HG02970 (cell line): ENCODE data around the gene C1orf50.
"Not testable (repeated sequence)": the region's sequence is repeated elsewhere in the genome, so short reads cannot be mapped to it uniquely, and the experiment has no call there.

Experiments used
- ATAC-seq: cut with Tn5 transposase; IDR thresholded peaks from one replicate; pipeline ENCODE4 v1.9.1; 2021; ENCODE audit warnings: mild to moderate bottlenecking, moderate library complexity, moderate number of reproducible peaks; ENCODE audit not compliant: unreplicated experiment, low FRiP score

The C1orf50 gene

GRCh38 chr1:42739753-42740700, 27.0 kb upstream of the C1orf50 start, which contains the start of gene CLDN19:
Gene CLDN19, minus strand, starts transcription at chr1:42740236. Its CDS starts 173 bp downstream, at chr1:42740063.
- no peak for ATAC-seq

- ATAC-seq: no peak
Measured at GRCh38 chr1:42740851-42741580, 26.0 kb upstream of the C1orf50 start.

- ATAC-seq: no peak
Measured at GRCh38 chr1:42741706-42742105, 25.3 kb upstream of the C1orf50 start.

- ATAC-seq: no peak
Measured at GRCh38 chr1:42742141-42742540, 24.9 kb upstream of the C1orf50 start.

- no peak for ATAC-seq
Measured at GRCh38 chr1:42742617-42743316, 24.3 kb upstream of the C1orf50 start.

- ATAC-seq: no peak
Measured at GRCh38 chr1:42743317-42744147, 23.5 kb upstream of the C1orf50 start.

GRCh38 chr1:42744148-42744413, 23.0 kb upstream of the C1orf50 start:
- ATAC-seq: no peak

GRCh38 chr1:42745851-42746250, 21.2 kb upstream of the C1orf50 start:
- no peak for ATAC-seq

GRCh38 chr1:42746436-42747105, 20.5 kb upstream of the C1orf50 start:
- no peak for ATAC-seq

- ATAC-seq: no peak
Measured at GRCh38 chr1:42747125-42747524, 19.9 kb upstream of the C1orf50 start.

GRCh38 chr1:42748021-42748420, 19.0 kb upstream of the C1orf50 start:
- ATAC-seq: no peak

GRCh38 chr1:42748461-42749410, 18.3 kb upstream of the C1orf50 start:
- no peak for ATAC-seq

GRCh38 chr1:42750041-42750440, 17.0 kb upstream of the C1orf50 start:
- no peak for ATAC-seq

GRCh38 chr1:42751511-42752070, 15.5 kb upstream of the C1orf50 start:
- ATAC-seq: not testable (repeated sequence)

GRCh38 chr1:42752284-42752683, 14.8 kb upstream of the C1orf50 start:
- ATAC-seq: no peak

GRCh38 chr1:42753070-42753469, 14.0 kb upstream of the C1orf50 start:
- no peak for ATAC-seq

- ATAC-seq: no peak
Measured at GRCh38 chr1:42756956-42757891, 9.8 kb upstream of the C1orf50 start.
